22Rv1 (cell line): ENCODE results near the gene MTHFS.

Experiments
- CTCF ChIP-seq: fragments of 450-650 bp; IDR thresholded peaks from 2 replicates; pipeline ENCODE4 v1.5.1; 2017; ENCODE audit warnings: mild to moderate bottlenecking
- ZFX ChIP-seq: fragments of 450-650 bp; IDR thresholded peaks from 2 replicates; pipeline ENCODE4 v1.6.1; 2017; ENCODE audit warnings: antibody characterized with exemption, borderline replicate concordance

- TF ChIP-seq CTCF (no peak), ZFX (no peak)
Measured at GRCh38 chr15:79938143-79938542, 41.3 kb upstream of the MTHFS start.
